Measurements from ENCODE around the gene SSH2. TPM values are rescaled to one million over a fixed set of nuclear protein-coding genes. Genes with fewer than 3 reads are reported as not detected.

Gene SSH2
- total RNA-seq, 2 experiments from 2014 or later = 39.4 to 73.9 TPM

DNA sequence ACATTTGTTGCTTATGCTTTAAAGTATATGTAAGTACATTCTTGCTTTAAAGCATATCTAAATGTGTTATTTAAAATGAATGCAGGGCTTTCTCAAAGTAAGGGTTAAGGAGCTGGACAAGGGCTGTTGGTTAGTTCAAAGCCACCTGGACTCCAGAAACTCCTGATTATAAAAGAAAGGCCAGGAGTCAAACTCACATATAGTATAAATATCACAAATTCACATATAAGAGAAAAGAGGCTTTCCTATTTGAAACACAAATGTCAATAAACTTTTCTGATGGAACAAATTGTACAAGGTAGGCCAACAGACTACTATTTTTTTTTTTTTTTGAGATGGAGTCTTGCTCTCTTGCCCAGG lies 222.8 kb downstream of the SSH2 start:
- H2AFZ ChIP-seq (ENCODE audit: low read length) = no peak overlapping the region; the same call in 1 of the 2 replicates
- H3K79me2 ChIP-seq (ENCODE audit: insufficient read depth, low read depth, low read length) = peaks cover 39% of the 10 kb centered on the region; the same call in 1 of the 2 replicates
- H3K27ac ChIP-seq (ENCODE audit: low read depth, low read length, poor library complexity, severe bottlenecking) = peak overlapping the region; percentile 81
- BruUV-seq (replicated peaks) = no TSS peak
- no peaks in the 10 kb centered on the region for H3K9me2 ChIP-seq (ENCODE audit: insufficient read depth, low read length)
- H4K20me1 ChIP-seq (ENCODE audit: insufficient read depth, low read length) = no peaks in the 10 kb centered on the region
- no peak for TF ChIP-seq EZH2phosphoT487 (IDR thresholded peaks at IDR 0.05; ENCODE audit: borderline replicate concordance, low read depth, low read length)
- TF ChIP-seq, protein P1, sequence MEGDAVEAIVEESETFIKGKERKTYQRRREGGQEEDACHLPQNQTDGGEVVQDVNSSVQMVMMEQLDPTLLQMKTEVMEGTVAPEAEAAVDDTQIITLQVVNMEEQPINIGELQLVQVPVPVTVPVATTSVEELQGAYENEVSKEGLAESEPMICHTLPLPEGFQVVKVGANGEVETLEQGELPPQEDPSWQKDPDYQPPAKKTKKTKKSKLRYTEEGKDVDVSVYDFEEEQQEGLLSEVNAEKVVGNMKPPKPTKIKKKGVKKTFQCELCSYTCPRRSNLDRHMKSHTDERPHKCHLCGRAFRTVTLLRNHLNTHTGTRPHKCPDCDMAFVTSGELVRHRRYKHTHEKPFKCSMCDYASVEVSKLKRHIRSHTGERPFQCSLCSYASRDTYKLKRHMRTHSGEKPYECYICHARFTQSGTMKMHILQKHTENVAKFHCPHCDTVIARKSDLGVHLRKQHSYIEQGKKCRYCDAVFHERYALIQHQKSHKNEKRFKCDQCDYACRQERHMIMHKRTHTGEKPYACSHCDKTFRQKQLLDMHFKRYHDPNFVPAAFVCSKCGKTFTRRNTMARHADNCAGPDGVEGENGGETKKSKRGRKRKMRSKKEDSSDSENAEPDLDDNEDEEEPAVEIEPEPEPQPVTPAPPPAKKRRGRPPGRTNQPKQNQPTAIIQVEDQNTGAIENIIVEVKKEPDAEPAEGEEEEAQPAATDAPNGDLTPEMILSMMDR (conservative IDR thresholded peaks at IDR 0.05; ENCODE audit: low read length) = no peak
- peak overlapping the region; percentile 44 for H3K4me3 ChIP-seq (ENCODE audit: low read depth, low read length, poor library complexity, severe bottlenecking)
- no peak for DNase-seq (ENCODE audit: low spot score)
- 0 out of 2 replicates have a peak, but pooled peaks cover 3% of the 10 kb centered on the region for H3K9me3 ChIP-seq (ENCODE audit: low read length)
- POLR2A ChIA-PET = interaction anchor here (0.7 to 3.6 kb wide), 2 partner anchors 10 to 15 kb away, joined by 3 to 19 read pairs; no protein-coding TSS in a partner anchor
- CTCF ChIA-PET (ENCODE audit: unreplicated experiment) = no interaction called here
- H3K36me3 ChIP-seq (ENCODE audit: insufficient read depth, low read length) = peaks cover 14% of the 10 kb centered on the region
- H3K4me2 ChIP-seq (ENCODE audit: low read length) = peak overlapping the region; percentile 72
- peaks cover 39% of the 10 kb centered on the region for H3K4me1 ChIP-seq (ENCODE audit: insufficient read depth, low read length, poor library complexity, severe bottlenecking)
- intact Hi-C loops (cut with micrococcal nuclease; ENCODE audit: unreplicated experiment) = loop anchor here (2.0 kb wide), 1 partner anchor 54 kb away; no protein-coding TSS in a partner anchor

DNA sequence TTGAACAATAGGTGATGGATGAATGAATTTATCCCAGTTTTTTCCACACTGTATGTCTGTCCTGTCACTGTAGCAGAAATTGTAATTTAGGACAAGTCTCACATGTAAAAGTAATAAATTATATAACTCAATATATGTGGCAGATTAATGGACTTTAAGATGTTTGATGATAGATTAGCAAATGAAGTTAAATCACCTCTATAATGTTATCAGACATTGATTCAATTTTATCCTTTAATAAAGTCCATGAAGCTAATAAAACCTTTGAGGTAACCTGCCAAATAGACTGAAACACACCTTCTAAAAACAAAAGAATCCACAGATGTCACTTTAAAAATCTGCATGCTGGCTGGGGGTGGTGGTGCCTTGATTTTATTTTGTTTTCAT lies 224.0 kb downstream of the SSH2 start:
- Histone ChIP-seq H3K79me2 (ENCODE audit: insufficient read depth, low read depth, low read length) (peaks cover 39% of the 10 kb centered on the region; the same call in 1 of the 2 replicates), H3K27ac (ENCODE audit: low read depth, low read length, poor library complexity, severe bottlenecking) (peak overlapping the region; percentile 81), H3K36me3 (ENCODE audit: insufficient read depth, low read length) (peaks cover 25% of the 10 kb centered on the region), H2AFZ (ENCODE audit: low read length) (peak overlapping the region; percentile 26; the same call in 1 of the 2 replicates), H3K4me3 (ENCODE audit: low read depth, low read length, poor library complexity, severe bottlenecking) (peak overlapping the region; percentile 44), H3K4me2 (ENCODE audit: low read length) (peak overlapping the region; percentile 72), H4K20me1 (ENCODE audit: insufficient read depth, low read length) (no peaks in the 10 kb centered on the region), H3K4me1 (ENCODE audit: insufficient read depth, low read length, poor library complexity, severe bottlenecking) (peaks cover 39% of the 10 kb centered on the region), H3K9me2 (ENCODE audit: insufficient read depth, low read length) (no peaks in the 10 kb centered on the region), H3K9me3 (ENCODE audit: low read length) (0 out of 2 replicates have a peak, but pooled peaks cover 3% of the 10 kb centered on the region)
- ChIA-PET POLR2A (interaction anchor here (0.6 to 3.6 kb wide), 5 partner anchors 15 to 54 kb away, joined by 3 to 19 read pairs (median 4); no protein-coding TSS in a partner anchor), CTCF (ENCODE audit: unreplicated experiment) (interaction anchor here (0.5 kb wide), 1 partner anchor 30 kb away, joined by 3 read pairs; no protein-coding TSS in a partner anchor)
- no TSS peak for BruUV-seq (replicated peaks)
- intact Hi-C loops (cut with micrococcal nuclease; ENCODE audit: unreplicated experiment) = loop anchor here (1.0 to 2.0 kb wide), 2 partner anchors 16 to 55 kb away; no protein-coding TSS in a partner anchor
- TF ChIP-seq, protein P1 (conservative IDR thresholded peaks at IDR 0.05; ENCODE audit: low read length) = no peak
- TF ChIP-seq EZH2phosphoT487 (IDR thresholded peaks at IDR 0.05; ENCODE audit: borderline replicate concordance, low read depth, low read length) = no peak
- DNase-seq (ENCODE audit: low spot score) = no peak

DNA sequence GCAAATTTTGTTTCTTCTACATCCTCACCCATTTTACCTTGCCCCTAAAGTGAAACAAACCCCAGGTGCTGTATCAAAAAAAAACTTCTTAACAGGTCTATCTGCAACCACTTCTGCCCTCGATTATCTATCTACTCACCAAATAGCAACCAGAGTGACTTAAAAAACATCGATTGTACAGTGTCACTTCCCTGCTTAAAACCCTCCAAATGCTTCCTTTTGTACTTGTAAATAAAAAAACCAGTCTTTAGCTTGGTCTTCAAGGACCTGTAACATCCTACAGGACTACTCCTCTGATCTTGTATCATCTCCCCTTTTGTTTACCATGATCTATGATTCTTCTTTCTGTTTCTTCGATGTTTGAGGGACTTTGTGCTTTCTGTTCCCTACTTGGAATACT lies 224.6 kb downstream of the SSH2 start:
- Histone ChIP-seq H3K79me2 (ENCODE audit: insufficient read depth, low read depth, low read length) (peaks cover 39% of the 10 kb centered on the region; the same call in 1 of the 2 replicates), H3K36me3 (ENCODE audit: insufficient read depth, low read length) (peaks cover 25% of the 10 kb centered on the region), H2AFZ (ENCODE audit: low read length) (peak overlapping the region; percentile 34; the same call in 1 of the 2 replicates), H4K20me1 (ENCODE audit: insufficient read depth, low read length) (no peaks in the 10 kb centered on the region), H3K9me2 (ENCODE audit: insufficient read depth, low read length) (no peaks in the 10 kb centered on the region), H3K9me3 (ENCODE audit: low read length) (0 out of 2 replicates have a peak, but pooled peaks cover 3% of the 10 kb centered on the region), H3K4me2 (ENCODE audit: low read length) (peak overlapping the region; percentile 72), H3K4me1 (ENCODE audit: insufficient read depth, low read length, poor library complexity, severe bottlenecking) (peaks cover 39% of the 10 kb centered on the region), H3K27ac (ENCODE audit: low read depth, low read length, poor library complexity, severe bottlenecking) (peak overlapping the region; percentile 81), H3K4me3 (ENCODE audit: low read depth, low read length, poor library complexity, severe bottlenecking) (peak overlapping the region; percentile 44)
- intact Hi-C loops (cut with micrococcal nuclease; ENCODE audit: unreplicated experiment) = no loop called here
- peak; percentile 24 for DNase-seq (ENCODE audit: low spot score)
- POLR2A ChIA-PET = interaction anchor here (0.7 to 3.6 kb wide), 8 partner anchors 14 to 226 kb away, joined by 3 to 19 read pairs (median 4); no protein-coding TSS in a partner anchor
- TF ChIP-seq, protein P1 (conservative IDR thresholded peaks at IDR 0.05; ENCODE audit: low read length) = no peak
- TF ChIP-seq EZH2phosphoT487 (IDR thresholded peaks at IDR 0.05; ENCODE audit: borderline replicate concordance, low read depth, low read length) = no peak
- BruUV-seq (replicated peaks) = no TSS peak
- CTCF ChIA-PET (ENCODE audit: unreplicated experiment) = no interaction called here

Measured in OCI-LY7 (cell line).